Neural progenitor cell (in vitro differentiated cells): Measurements from ENCODE around the gene TANC1.

Source experiments
- CTCF ChIP-seq: fragments of 200-600 bp; sonication (generic); IDR thresholded peaks from 2 replicates; pipeline ENCODE4 v1.5.1; 2017; ENCODE audit warnings: antibody characterized with exemption, mild to moderate bottlenecking
- EZH2 ChIP-seq: fragments of 200-600 bp; sonication (generic); IDR thresholded peaks from 2 replicates; pipeline ENCODE4 v1.6.1; 2017; ENCODE audit warnings: antibody characterized with exemption, mild to moderate bottlenecking, moderate library complexity

- no peak for TF ChIP-seq CTCF
- TF ChIP-seq EZH2 = no peak
These were observed 227.3 kb downstream of the TANC1 start for GRCh38 chr2:159195697-159196096.
